IMR-90 (cell line): Measurements from ENCODE around the gene GSTT2B. TPM values are rescaled to one million over a fixed set of nuclear protein-coding genes. Genes with fewer than 3 reads are reported as not detected.
A peak's percentile ranks its signal among the peaks of the same experiment; 100 is the strongest.

Experiments used
- ATAC-seq: fragments of 200-7000 bp; cut with Tn5 transposase; 2 replicates; pipeline ENCODE4 v1.9.1; 2020; ENCODE audit warnings: low read depth, mild to moderate bottlenecking, moderate library complexity
- BruUV-seq: library from RNA; stranded (reverse); fragments of 400-500 nt; replicated peaks from 2 replicates; lab custom pipeline; 2021; lab: Mats Ljungman, UMichigan
- CTCF ChIA-PET: fragments of 300-600 bp; formaldehyde crosslinking; extraction: SDS; loops from one replicate; lab custom pipeline; 2021; ENCODE audit warnings: antibody characterized with exemption; lab: Yijun Ruan, JAX
- POLR2A ChIA-PET: fragments of 300-600 bp; sonication (Branson Sonifier 250); formaldehyde crosslinking; loops from one replicate; lab custom pipeline; 2022; ENCODE audit warnings: antibody characterized with exemption; ENCODE audit not compliant: unreplicated experiment; lab: Charles Lee
- DNase-seq: peaks from one replicate; pipeline ENCODE4 v3.0.0; 2013
- H2AFZ ChIP-seq: replicated peaks from 2 replicates; pipeline ENCODE3; 2013; ENCODE audit warnings: low read length, mild to moderate bottlenecking; ENCODE audit not compliant: poor library complexity
- H2AK5ac ChIP-seq: 2 replicates; pipeline ENCODE4 v1.6.1; 2013; ENCODE audit warnings: low read depth, low read length, inconsistent platforms
- H2AK9ac ChIP-seq: replicated peaks from 2 replicates; pipeline ENCODE3; 2013; ENCODE audit warnings: mild to moderate bottlenecking, low read depth, low read length, moderate library complexity; ENCODE audit not compliant: poor library complexity
- H2BK120ac ChIP-seq: 2 replicates; pipeline ENCODE4 v1.6.1; 2013; ENCODE audit warnings: low read depth, low read length, inconsistent platforms
- H2BK15ac ChIP-seq: 3 replicates; pipeline ENCODE4 v1.6.1; 2013; ENCODE audit warnings: low read depth, low read length, inconsistent platforms
- H2BK20ac ChIP-seq: 2 replicates; pipeline ENCODE4 v1.6.1; 2013; ENCODE audit warnings: low read depth, mild to moderate bottlenecking, inconsistent platforms, low read length, moderate library complexity
- H2BK5ac ChIP-seq: 2 replicates; pipeline ENCODE4 v1.6.1; 2013; ENCODE audit warnings: mild to moderate bottlenecking, low read depth, low read length, inconsistent platforms; ENCODE audit not compliant: poor library complexity, severe bottlenecking
- H3K14ac ChIP-seq: replicated peaks from 2 replicates; pipeline ENCODE4 v1.6.1; 2013; ENCODE audit warnings: low read depth, low read length, inconsistent platforms
- H3K18ac ChIP-seq: 2 replicates; pipeline ENCODE4 v1.6.1; 2013; ENCODE audit warnings: low read depth, low read length, control low read depth
- H3K23ac ChIP-seq: 2 replicates; pipeline ENCODE4 v1.6.1; 2013; ENCODE audit warnings: low read depth, low read length, inconsistent platforms
- H3K27ac ChIP-seq: 2 replicates; pipeline ENCODE4 v1.5.1; 2013; ENCODE audit warnings: mild to moderate bottlenecking, control low read depth, low read length; ENCODE audit not compliant: insufficient read depth
- H3K27me3 ChIP-seq: 2 replicates; pipeline ENCODE4 v1.6.1; 2013; ENCODE audit warnings: low read length; ENCODE audit not compliant: control insufficient read depth, insufficient read depth
- H3K36me3 ChIP-seq: 2 replicates; pipeline ENCODE4 v1.6.1; 2013; ENCODE audit warnings: low read length, mixed read lengths; ENCODE audit not compliant: control insufficient read depth, insufficient read depth
- H3K4ac ChIP-seq: 2 replicates; pipeline ENCODE4 v1.6.1; 2013; ENCODE audit warnings: low read depth, low read length, inconsistent platforms
- H3K4me1 ChIP-seq: 2 replicates; pipeline ENCODE4 v1.6.1; 2013; ENCODE audit warnings: low read length, mixed read lengths; ENCODE audit not compliant: control insufficient read depth, insufficient read depth
- H3K4me2 ChIP-seq: 2 replicates; pipeline ENCODE4 v1.6.1; 2013; ENCODE audit warnings: low read depth, mild to moderate bottlenecking, control low read depth, low read length, moderate library complexity
- H3K4me3 ChIP-seq: 2 replicates; pipeline ENCODE4 v1.5.1; 2013; ENCODE audit warnings: low read depth, mild to moderate bottlenecking, control low read depth, low read length, moderate library complexity; ENCODE audit not compliant: insufficient read depth
- H3K56ac ChIP-seq: 2 replicates; pipeline ENCODE4 v1.6.1; 2013; ENCODE audit warnings: low read length, inconsistent platforms; ENCODE audit not compliant: insufficient read depth; ENCODE audit errors: extremely low read depth
- H3K79me1 ChIP-seq, 2 experiments: 2 replicates each; pipeline ENCODE4 v1.6.1; 2013; ENCODE audit warnings: low read length in 2 of 2, inconsistent platforms in 1 of 2, low read depth in 1 of 2
- H3K9ac ChIP-seq: 2 replicates; pipeline ENCODE4 v1.6.1; 2013; ENCODE audit warnings: low read depth, low read length, control low read depth
- H3K9me1 ChIP-seq: 2 replicates; pipeline ENCODE4 v1.6.1; 2013; ENCODE audit warnings: low read length, inconsistent platforms; ENCODE audit not compliant: insufficient read depth
- H3K9me3 ChIP-seq: 2 replicates; pipeline ENCODE4 v1.6.1; 2013; ENCODE audit warnings: low read length; ENCODE audit not compliant: control insufficient read depth, insufficient read depth
- H4K20me1 ChIP-seq: 2 replicates; pipeline ENCODE4 v1.6.1; 2013; ENCODE audit warnings: low read length, inconsistent platforms; ENCODE audit not compliant: insufficient read depth
- H4K5ac ChIP-seq: 2 replicates; pipeline ENCODE4 v1.6.1; 2013; ENCODE audit warnings: mild to moderate bottlenecking, low read depth, low read length, control low read depth
- H4K8ac ChIP-seq, 2 experiments: 2 replicates each; pipeline ENCODE4 v1.6.1; 2013; ENCODE audit warnings: low read depth in 2 of 2, low read length in 2 of 2, control low read depth in 1 of 2, inconsistent platforms in 1 of 2
- H4K91ac ChIP-seq: 2 replicates; pipeline ENCODE4 v1.6.1; 2013; ENCODE audit warnings: low read depth, low read length, inconsistent platforms; ENCODE audit not compliant: insufficient read depth
- CEBPB ChIP-seq: IDR thresholded peaks from 2 replicates; pipeline ENCODE4 v1.6.1; 2012; ENCODE audit warnings: low read depth, low read length, improper control_type of control experiment
- MAFK ChIP-seq: IDR thresholded peaks from 2 replicates; pipeline ENCODE4 v1.6.1; 2012; ENCODE audit warnings: low read depth, low read length, improper control_type of control experiment
- WGBS, 2 experiments: methylation state at CpG; one replicate each; pipeline versions ENCODE4 v1.1.5 to v1.1.7; 2013; ENCODE audit warnings: missing lambda C conversion rate in 2 of 2; ENCODE audit not compliant: insufficient read length in 1 of 2; ENCODE audit errors: extremely low coverage in 2 of 2; 5-methylcytosine and 5-hydroxymethylcytosine counted together
- dilution Hi-C: fragments of 300-500 bp; cut with HindIII; formaldehyde crosslinking; loops from one replicate; pipeline ENCODE4 v1.14.3; 2018; ENCODE audit warnings: low sequenced_read_pairs; ENCODE audit not compliant: unreplicated experiment
- in situ Hi-C: fragments of 300-500 bp; cut with MboI; formaldehyde crosslinking; loops from 3 replicates; pipeline ENCODE4 v1.14.3; 2019; ENCODE audit warnings: low sequenced_read_pairs, inconsistent platforms, mixed read lengths
- intact Hi-C: fragments of 100-400 bp; cut with micrococcal nuclease; formaldehyde crosslinking; loops from 2 replicates; pipeline ENCODE4 v1.10.0; 2022
- polyA plus RNA-seq, 3 experiments: library from polyadenylated mRNA; depleted of rRNA; stranded (reverse); fragments of >200 nt; gene quantifications; 2 replicates each; pipeline ENCODE4 v1.2.3, GENCODE V29; 2012; ENCODE audit warnings: low replicate concordance in 1 of 3
- total RNA-seq: library from RNA; depleted of rRNA; stranded (reverse); fragments of >200 nt; gene quantifications from 2 replicates; pipeline ENCODE4 v1.2.3, GENCODE V29; 2012

GSTT2B gene
- total and polyA plus RNA-seq, 2 of the 4 experiments (the other 2 are of a cell fraction), result 15.1 to 77.0 TPM

DNA sequence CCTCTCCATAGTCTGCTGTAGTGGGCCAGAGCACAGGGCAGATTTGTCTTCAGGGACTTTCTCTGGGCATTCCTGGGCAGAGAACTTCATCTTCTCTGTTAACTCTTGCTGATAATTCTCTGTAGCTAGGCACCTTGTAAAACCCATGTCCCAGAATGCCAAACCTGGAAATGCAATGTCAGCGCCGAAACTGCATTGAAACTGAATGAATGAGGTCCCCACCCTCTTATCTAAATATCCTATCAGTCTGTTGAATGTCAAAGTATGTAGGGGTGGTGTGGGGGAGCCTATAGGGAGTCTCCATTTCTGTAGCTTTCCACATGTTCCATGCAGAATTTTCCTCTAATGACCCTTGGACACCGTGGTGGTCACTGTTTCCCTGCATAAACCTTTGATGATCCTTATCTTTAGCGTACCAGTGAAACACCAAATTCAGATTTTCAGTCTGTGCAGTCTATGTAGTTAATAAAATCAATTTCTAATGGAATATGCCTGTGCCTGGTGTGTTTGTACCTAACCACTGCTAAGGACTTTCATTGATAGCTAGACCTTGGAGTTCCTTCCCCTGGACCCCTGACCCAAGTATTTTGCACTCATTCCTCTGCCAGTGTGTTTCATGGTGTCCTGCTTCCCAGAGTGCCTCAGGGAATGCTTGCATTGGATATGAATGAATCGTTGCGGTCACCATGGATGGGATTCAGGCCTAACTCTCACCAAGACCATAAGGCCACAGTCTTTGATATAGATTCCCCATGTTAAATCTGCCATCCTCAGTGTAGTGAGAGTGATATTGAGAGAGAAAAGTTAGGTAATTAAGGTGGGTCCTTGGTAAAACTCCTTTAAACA is 47.6 kb upstream of the GSTT2B start:
- in situ Hi-C loops, result no loop called here
- POLR2A ChIA-PET, result no interaction called here

More for the DNA sequence above, 47.6 kb upstream of the GSTT2B start:
- Histone ChIP-seq H3K27me3 (no peaks in the 10 kb centered on the region; the same call in 1 of the 2 replicates), H2AK5ac (no peak overlapping the region), H3K14ac (no peak overlapping the region), H3K9me1 (peaks cover 3% of the 10 kb centered on the region; the same call in 1 of the 2 replicates), H2AK9ac (no peak overlapping the region), H2BK20ac (no peak overlapping the region), H3K27ac (no peak overlapping the region), H4K8ac (no peak overlapping the region), H3K18ac (no peak overlapping the region), H3K79me1 (peaks cover 9 to 19% of the 10 kb centered on the region in 2 experiments), H3K36me3 (no peaks in the 10 kb centered on the region), H3K4me3 (no peak overlapping the region), H2BK15ac (no peak overlapping the region), H3K9ac (no peak overlapping the region), H3K4me1 (peaks cover 3% of the 10 kb centered on the region; the same call in 1 of the 2 replicates), H3K4ac (no peak overlapping the region), H3K23ac (no peak overlapping the region), H4K91ac (no peak overlapping the region), H2BK120ac (no peak overlapping the region), H3K4me2 (no peak overlapping the region), H2BK5ac (no peak overlapping the region), H3K56ac (no peak overlapping the region), H3K9me3 (no peaks in the 10 kb centered on the region), H2AFZ (no peak overlapping the region), H4K20me1 (peaks cover 4% of the 10 kb centered on the region; the same call in 1 of the 2 replicates), H4K5ac (no peak overlapping the region)
- DNase-seq, result no peak
- TF ChIP-seq CEBPB (no peak), MAFK (0 out of 2 replicates have a peak, but pooled peaks have one; percentile 3)
- CTCF ChIA-PET, result interaction anchor here (0.6 kb wide), 1 partner anchor 120 kb away, joined by 3 read pairs; no protein-coding TSS in a partner anchor
- no TSS peak for BruUV-seq
- ATAC-seq, result no peak
- dilution Hi-C loops (no loop called here), intact Hi-C loops (no loop called here)
- WGBS, 2 experiments, result 20% methylated on average over 1 of the region's 6 CpGs; no CpG with 5 or more reads in 1 of the 2 experiments
